ENCODE data around the gene TMED1. TPM values are rescaled to one million over a fixed set of nuclear protein-coding genes. Genes with fewer than 3 reads are reported as not detected.

TMED1 gene
- total RNA-seq (31.2 and 33.9 TPM in 2 replicates), polyA plus RNA-seq (60.4 and 63.6 TPM in 2 replicates), polyA minus RNA-seq (22.5 and 33.0 TPM in 2 replicates), Bru-seq, nascent RNA (percentile 51 among the genes with signal in this experiment), BruChase-seq, experiment 1, labeled RNA remaining after a 6-hour chase (percentile 73 among the genes with signal in this experiment), BruChase-seq, experiment 2, labeled RNA remaining after a 2-hour chase (percentile 55 among the genes with signal in this experiment)
- 61.1 and 63.6 TPM in 2 replicates for polyA plus RNA-seq (2011; cell fraction: cytosol; rRNA removed)
- polyA plus RNA-seq (2011; cell fraction: nucleus; rRNA removed) = 21.9 and 22.7 TPM in 2 replicates
- 33.0 and 35.2 TPM in 2 replicates for polyA plus RNA-seq (2012)
- polyA minus RNA-seq (2011; cell fraction: cytosol; rRNA and poly(A)+ RNA removed) = 21.8 TPM
- polyA minus RNA-seq (2011; cell fraction: nucleus; rRNA and poly(A)+ RNA removed) = 5.3 and 5.5 TPM in 2 replicates
- long read RNA-seq, transcript TMED1-201 (4 exons, 1,340 nt) = major isoform, 114 of 124 reads
- long read RNA-seq, partial matches to known transcripts = 1 of 124 reads
- long read RNA-seq, other reads (novel, unspliced or antisense) = 7 of 124 reads

- Histone ChIP-seq H3K27ac (ENCODE audit: insufficient read depth, low read depth, low read length) (peak within 1 kb of the TSS; percentile 97), H2AFZ (ENCODE audit: low read depth, low read length) (peak within 1 kb of the TSS; percentile 58), H3K9ac (replicated peaks; ENCODE audit: extremely low read depth, insufficient read depth, low read length) (peak within 1 kb of the TSS; percentile 96), H4K20me1 (replicated peaks; ENCODE audit: control insufficient read depth, extremely low read depth, insufficient read depth, low read length) (no peaks in the 10 kb centered on the region), H3K36me3 (ENCODE audit: control insufficient read depth in 2 of 2, extremely low read depth in 1 of 2, insufficient read depth in 2 of 2, low read length in 2 of 2) (peaks cover 0 to 16% of the 10 kb centered on the region in 2 experiments), H3K9me3 (replicated peaks; ENCODE audit: control insufficient read depth, insufficient read depth, low read length) (no peaks in the 10 kb centered on the region), H3K4me3 (replicated peaks in 1 of 3; ENCODE audit: insufficient read depth in 1 of 3, low read depth in 1 of 3, low read length in 3 of 3) (peak within 1 kb of the TSS; percentile 17 to 71 (median 48)), H3K27me3 (ENCODE audit: control insufficient read depth in 2 of 2, insufficient read depth in 2 of 2, low read length in 2 of 2) (no peaks in the 10 kb centered on the region), H3K4me1 (ENCODE audit: control insufficient read depth, extremely low read depth, insufficient read depth, low read length) (peaks cover 9% of the 10 kb centered on the region), H3K4me2 (ENCODE audit: insufficient read depth, low read length) (peak within 1 kb of the TSS; percentile 65), H3K79me2 (ENCODE audit: control insufficient read depth, insufficient read depth, low read length) (no peaks in the 10 kb centered on the region), H3K9me1 (replicated peaks; ENCODE audit: control insufficient read depth, extremely low read depth, insufficient read depth, low read length) (no peaks in the 10 kb centered on the region)
- CTCF ChIA-PET = interaction anchor here (0.7 to 3.6 kb wide), 12 partner anchors 11 to 295 kb away, joined by 3 to 41 read pairs (median 10); partner anchors contain the start of genes CARM1, DNM2 and QTRT1
- TF ChIP-seq EZH2 (IDR thresholded peaks at IDR 0.05; ENCODE audit: borderline replicate concordance, low read depth, low read length, severe bottlenecking) (no peak), GATA2 (IDR thresholded peaks at IDR 0.05; ENCODE audit: insufficient read depth, insufficient read length, low read depth, low read length) (no peak), CTCF (IDR thresholded peaks at IDR 0.05; ENCODE audit: extremely low read depth in 1 of 2, insufficient read depth in 1 of 2, low read depth in 1 of 2, low read length in 2 of 2) (peak in 1 of 2 donors; percentile 8), POLR2AphosphoS5 (IDR thresholded peaks at IDR 0.05; ENCODE audit: insufficient read depth, low read depth, low read length) (peak; percentile 23)
- DNase-seq (ENCODE audit: low read depth, low spot score) (peak; percentile 99), FAIRE-seq (no peak)
- dilution Hi-C loops (cut with MboI; ENCODE audit: extremely low pct_ligation_motif_present, low sequenced_read_pairs) = no loop called here
- POLR2A ChIA-PET = interaction anchor here (0.6 kb wide), 2 partner anchors 418 to 436 kb away, joined by 3 read pairs; no protein-coding TSS in a partner anchor
- intact Hi-C loops (cut with micrococcal nuclease) = loop anchor here (1.0 to 2.0 kb wide), 4 partner anchors 23 to 119 kb away; partner anchors contain the start of gene CARM1
- TSS peak; percentile 31 for BruUV-seq (replicated peaks)
Measured at GRCh38 chr19:10835754-10836478, at the start of gene TMED1. Gene TMED1 (minus strand): TSS chr19:10836212. CDS start chr19:10836191, 21 bp downstream.

Measured in endothelial cell of umbilical vein (primary cell).